Activated T-cell treated with anti-CD3 and anti-CD28 coated beads, Interleukin-2, amount 50 U/mL, for 24 hours (primary cell): ENCODE results near the gene TRIM4.

Source experiments
- DNase-seq: peaks from one replicate; pipeline ENCODE4 v3.0.0-alpha.2; 2020
- H3K27ac Mint-ChIP-seq: 2 replicates; pipeline ENCODE4 v1.8.0; 2020; ENCODE audit warnings: mild to moderate bottlenecking, mixed read lengths
- H3K27me3 Mint-ChIP-seq: 2 replicates; pipeline ENCODE4 v1.8.0; 2020; ENCODE audit warnings: mixed read lengths
- H3K36me3 Mint-ChIP-seq: 2 replicates; pipeline ENCODE4 v1.8.0; 2020; ENCODE audit warnings: low read depth, mixed read lengths
- H3K4me1 Mint-ChIP-seq: 2 replicates; pipeline ENCODE4 v1.8.0; 2020; ENCODE audit warnings: low read depth, mixed read lengths
- H3K4me3 Mint-ChIP-seq: 2 replicates; pipeline ENCODE4 v1.8.0; 2020; ENCODE audit warnings: mild to moderate bottlenecking, moderate library complexity, mixed read lengths
- H3K9me3 Mint-ChIP-seq: 2 replicates; pipeline ENCODE4 v1.8.0; 2020; ENCODE audit warnings: mixed read lengths

The TRIM4 gene

DNA sequence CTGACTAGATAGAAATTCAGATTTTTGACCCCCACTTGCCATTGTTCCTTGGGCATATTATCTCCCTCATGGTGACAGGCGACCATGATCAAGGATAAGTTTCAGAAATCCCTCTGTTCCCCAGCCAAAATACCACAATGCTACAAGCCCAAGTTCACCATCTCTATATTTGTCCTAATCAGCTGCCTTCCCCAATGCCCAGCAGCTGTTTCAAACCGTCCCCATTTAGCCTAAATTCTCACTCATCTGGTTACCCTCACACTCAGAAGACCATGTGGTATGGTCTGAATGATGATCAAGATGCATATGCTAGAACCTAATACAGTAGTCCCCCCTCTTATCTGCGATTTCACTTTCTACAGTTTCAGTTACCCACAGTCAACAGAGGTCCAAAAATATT is 11.0 kb upstream of the TRIM4 start:
- no peak overlapping the region for H3K27ac Mint-ChIP-seq
- H3K9me3 Mint-ChIP-seq: no peaks in the 10 kb centered on the region
- no peak overlapping the region for H3K4me3 Mint-ChIP-seq
- peaks cover 18% of the 10 kb centered on the region for H3K27me3 Mint-ChIP-seq
- H3K36me3 Mint-ChIP-seq: no peaks in the 10 kb centered on the region
- peaks cover 33% of the 10 kb centered on the region for H3K4me1 Mint-ChIP-seq
- DNase-seq: no peak

DNA sequence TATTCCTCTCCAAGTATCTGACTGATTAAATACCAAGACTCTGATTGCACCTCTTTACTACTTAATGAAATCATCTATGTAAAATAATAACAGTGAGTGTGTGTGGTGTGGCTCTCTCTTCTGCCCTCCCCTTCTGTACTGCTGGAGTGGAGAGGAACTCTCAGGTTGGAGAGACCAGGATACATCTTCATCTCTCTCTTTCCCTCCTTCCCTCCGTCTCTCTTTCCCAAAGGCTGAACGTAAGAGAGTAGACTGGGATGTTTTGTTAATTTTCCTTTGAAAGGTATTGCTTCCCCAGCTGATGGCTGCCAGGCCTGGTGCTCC is 10.4 kb upstream of the TRIM4 start:
- Mint-ChIP-seq H3K27ac (peak overlapping the region; percentile 70), H3K4me3 (peak overlapping the region; percentile 74), H3K36me3 (no peaks in the 10 kb centered on the region), H3K27me3 (peaks cover 16% of the 10 kb centered on the region), H3K4me1 (peaks cover 26% of the 10 kb centered on the region), H3K9me3 (no peaks in the 10 kb centered on the region)
- no peak for DNase-seq

DNA sequence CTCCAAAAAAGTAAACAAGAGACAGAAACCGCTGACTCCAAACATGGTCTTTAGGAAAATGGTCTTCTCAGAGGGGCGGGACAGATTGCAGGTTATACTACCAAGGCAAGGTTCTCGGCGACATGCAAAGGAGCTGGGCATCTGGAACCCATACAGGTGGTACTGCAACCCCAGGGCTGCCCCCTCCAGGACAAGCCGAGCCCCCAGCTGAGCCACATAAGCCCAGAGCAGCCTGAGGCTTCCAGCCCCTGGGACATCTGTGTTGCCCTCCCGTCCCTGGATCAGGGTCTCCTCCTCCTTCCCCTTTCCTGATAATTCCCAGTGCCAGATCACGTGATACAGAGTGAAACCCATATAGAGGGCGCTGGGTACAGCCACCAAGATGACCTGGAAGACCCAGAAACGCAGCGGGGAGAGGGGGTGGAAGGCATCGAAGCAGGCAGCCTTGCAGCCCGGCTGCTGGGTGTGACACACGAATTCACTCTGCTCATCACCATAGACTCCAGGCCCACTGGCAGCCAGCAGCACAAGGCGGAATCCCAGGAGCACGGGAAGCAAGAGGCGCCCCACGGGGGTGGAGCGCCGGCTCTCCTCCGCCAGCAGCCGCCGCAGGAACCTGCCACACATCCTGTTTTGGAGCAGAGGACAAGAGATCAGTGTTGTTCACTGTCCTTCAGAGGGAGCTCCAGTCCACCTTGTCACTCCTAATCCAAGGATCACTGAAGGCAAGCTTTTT is 9.8 kb upstream of the TRIM4 start, which contains the start of gene GJC3:
Gene GJC3 (minus strand): TSS at position 627 of the 736 bp plus-strand sequence. CDS start 0 bp downstream, at position 627.
- DNase-seq: peak; percentile 57
- Mint-ChIP-seq H3K4me1 (peaks cover 24% of the 10 kb centered on the region), H3K36me3 (no peaks in the 10 kb centered on the region), H3K27me3 (peaks cover 16% of the 10 kb centered on the region), H3K4me3 (peak within 1 kb of the TSS; percentile 74), H3K27ac (peak within 1 kb of the TSS; percentile 70), H3K9me3 (no peaks in the 10 kb centered on the region)

DNA sequence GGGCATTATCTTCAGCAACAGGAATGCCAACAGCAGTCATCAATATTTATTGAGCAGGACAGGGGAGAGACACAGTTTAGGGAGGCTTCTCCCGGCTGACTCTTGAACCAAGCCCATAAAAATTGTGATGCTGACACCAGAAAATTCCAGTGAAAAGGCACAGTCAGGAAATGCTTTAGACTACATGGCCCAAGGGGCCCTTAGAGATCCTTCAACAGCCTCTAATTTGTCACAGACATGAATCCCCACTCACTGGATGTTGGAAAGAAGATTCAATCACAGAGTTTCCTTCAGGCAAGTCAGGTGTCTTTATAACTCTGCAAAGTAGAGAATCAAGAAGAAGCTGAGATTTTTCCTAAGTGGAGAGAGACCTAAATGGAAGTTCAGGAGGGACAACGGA is 8.9 kb upstream of the TRIM4 start:
- Mint-ChIP-seq H3K4me3 (no peak overlapping the region), H3K36me3 (no peaks in the 10 kb centered on the region), H3K27ac (no peak overlapping the region), H3K27me3 (peaks cover 16% of the 10 kb centered on the region), H3K9me3 (no peaks in the 10 kb centered on the region), H3K4me1 (peaks cover 24% of the 10 kb centered on the region)
- no peak for DNase-seq

DNA sequence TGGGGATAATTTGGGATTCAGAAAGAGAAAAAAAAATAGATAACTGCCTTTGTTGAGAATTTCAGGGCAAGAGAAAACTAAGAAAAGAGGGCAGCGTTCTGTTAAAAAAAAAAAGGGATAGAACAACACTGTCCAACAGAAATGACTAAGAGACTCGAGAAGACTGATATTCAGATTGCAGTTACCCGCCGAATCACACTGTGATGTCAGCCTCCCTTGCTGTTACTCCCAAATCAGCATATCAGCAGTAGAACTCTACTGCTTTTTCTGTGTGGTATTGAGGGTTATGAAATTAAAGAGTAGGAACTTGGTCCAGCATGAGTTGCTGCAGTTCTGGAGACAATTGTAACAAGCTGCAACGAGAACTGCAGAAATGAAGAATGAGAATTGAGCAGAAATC is 8.2 kb upstream of the TRIM4 start:
- DNase-seq: no peak
- H3K36me3 Mint-ChIP-seq: no peaks in the 10 kb centered on the region
- no peaks in the 10 kb centered on the region for H3K9me3 Mint-ChIP-seq
- H3K27ac Mint-ChIP-seq: no peak overlapping the region
- no peak overlapping the region for H3K4me3 Mint-ChIP-seq
- H3K4me1 Mint-ChIP-seq: peaks cover 24% of the 10 kb centered on the region
- peaks cover 16% of the 10 kb centered on the region for H3K27me3 Mint-ChIP-seq

DNA sequence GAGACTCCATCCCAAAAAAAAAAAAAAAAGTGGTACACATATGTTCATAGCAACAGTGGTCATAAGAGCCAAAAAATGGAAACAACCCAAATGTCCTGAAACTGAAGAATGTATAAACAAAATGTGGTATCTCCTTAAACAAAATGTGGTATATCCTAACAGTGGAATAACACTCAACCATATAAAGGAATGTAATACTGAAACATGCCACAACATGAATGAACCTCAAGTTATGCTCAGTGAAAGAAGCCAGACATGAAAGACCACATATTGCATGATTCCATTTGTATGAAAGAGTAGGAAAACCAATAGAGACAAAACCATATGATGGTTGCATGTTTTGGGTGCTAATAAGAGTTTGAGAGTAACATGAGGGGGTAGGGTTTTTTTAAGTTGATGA is 7.0 kb upstream of the TRIM4 start:
- Mint-ChIP-seq H3K4me3 (no peak overlapping the region), H3K27ac (no peak overlapping the region), H3K36me3 (peaks cover 9% of the 10 kb centered on the region), H3K27me3 (peaks cover 16% of the 10 kb centered on the region), H3K4me1 (peaks cover 24% of the 10 kb centered on the region), H3K9me3 (no peaks in the 10 kb centered on the region)
- DNase-seq: no peak

DNA sequence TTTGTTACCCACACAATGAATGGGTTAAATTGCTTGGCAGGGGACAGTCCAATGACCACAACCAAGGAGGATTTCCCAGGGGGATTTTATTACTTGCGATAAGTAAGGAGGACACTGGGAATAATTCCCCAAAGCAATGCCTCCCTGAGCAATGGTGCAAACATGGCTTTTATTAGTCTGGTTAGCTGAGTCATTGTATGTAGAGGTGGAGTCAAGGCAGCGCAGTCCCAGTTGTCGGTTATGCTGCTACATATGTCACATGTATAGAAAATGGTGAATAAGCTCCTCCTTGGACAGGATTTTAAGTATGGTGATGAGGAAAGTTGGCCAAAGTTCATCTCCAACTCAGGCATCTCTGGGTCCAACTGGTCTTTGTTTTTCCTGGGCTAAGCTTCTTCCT is 3.9 kb upstream of the TRIM4 start:
- Mint-ChIP-seq H3K4me1 (peaks cover 15% of the 10 kb centered on the region), H3K36me3 (peaks cover 27% of the 10 kb centered on the region)

DNA sequence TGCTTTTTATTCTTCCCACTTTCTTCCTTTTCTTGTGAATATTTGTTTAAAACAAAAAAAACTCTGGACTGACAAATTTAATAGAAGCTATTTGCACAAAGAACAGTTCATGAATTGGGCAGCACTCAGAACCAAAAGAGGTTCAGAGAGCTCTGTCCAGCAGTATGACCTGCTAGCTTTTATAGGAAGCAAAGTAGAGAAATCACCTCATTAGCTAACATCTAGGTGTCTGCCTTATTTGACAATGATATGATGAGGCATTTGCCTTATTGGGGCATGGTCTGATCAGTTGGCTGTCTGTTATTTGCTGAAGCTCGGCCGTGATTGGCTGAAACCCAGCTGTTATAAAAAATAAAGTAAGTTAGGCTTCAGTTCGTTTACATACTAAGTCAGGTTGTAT is 819 bp upstream of the TRIM4 start:
- peak overlapping the region; percentile 99 for H3K4me3 Mint-ChIP-seq
- no peaks in the 10 kb centered on the region for H3K9me3 Mint-ChIP-seq
- DNase-seq: no peak
- peaks cover 42% of the 10 kb centered on the region for H3K4me1 Mint-ChIP-seq
- peaks cover 55% of the 10 kb centered on the region for H3K36me3 Mint-ChIP-seq
- H3K27me3 Mint-ChIP-seq: no peaks in the 10 kb centered on the region
- peak overlapping the region; percentile 99 for H3K27ac Mint-ChIP-seq

More for the DNA sequence above, 3.9 kb upstream of the TRIM4 start:
- H3K4me3 Mint-ChIP-seq: no peak overlapping the region
- peaks cover 13% of the 10 kb centered on the region for H3K27me3 Mint-ChIP-seq
- DNase-seq: no peak
- no peaks in the 10 kb centered on the region for H3K9me3 Mint-ChIP-seq
- H3K27ac Mint-ChIP-seq: no peak overlapping the region

DNA sequence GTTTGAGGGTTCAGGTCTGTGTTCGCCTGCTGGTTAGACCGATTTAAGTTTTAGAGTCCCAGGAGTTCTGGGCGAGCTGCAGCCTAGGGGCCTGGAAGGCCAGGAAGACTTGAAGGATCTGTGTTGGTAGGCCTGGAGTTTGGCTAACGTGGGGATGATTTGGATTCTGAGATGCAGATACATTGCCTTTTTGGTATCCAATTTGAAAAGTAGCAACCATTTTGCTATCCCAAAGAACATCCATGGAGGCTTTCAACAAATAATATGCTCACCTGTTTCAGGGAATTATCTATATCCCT is 433 bp upstream of the TRIM4 start:
- Mint-ChIP-seq H3K4me1 (peaks cover 45% of the 10 kb centered on the region), H3K27ac (peak overlapping the region; percentile 99), H3K27me3 (no peaks in the 10 kb centered on the region), H3K9me3 (no peaks in the 10 kb centered on the region), H3K36me3 (peaks cover 58% of the 10 kb centered on the region), H3K4me3 (peak overlapping the region; percentile 99)
- DNase-seq: no peak

DNA sequence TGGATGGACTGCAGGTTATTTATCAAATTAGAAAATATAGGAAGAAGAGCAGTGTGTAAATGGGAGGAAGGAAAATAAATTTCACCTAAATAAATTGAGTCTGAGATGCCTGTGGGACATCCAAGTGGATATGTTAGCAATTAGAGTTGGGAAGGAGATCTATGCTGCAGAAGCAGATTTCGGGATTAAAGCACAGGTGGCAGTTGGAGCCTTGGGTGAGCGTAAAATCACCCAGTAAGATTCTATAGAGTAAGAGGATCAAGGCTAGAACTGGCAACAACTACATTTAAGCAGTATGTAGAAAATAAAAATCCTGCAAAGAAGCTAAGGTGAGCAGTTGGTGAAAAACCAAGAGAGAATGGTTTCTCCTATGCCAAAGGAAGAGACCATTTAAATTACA is 8.4 kb downstream of the TRIM4 start:
- Mint-ChIP-seq H3K36me3 (peaks cover 86% of the 10 kb centered on the region), H3K27ac (peak overlapping the region; percentile 45), H3K27me3 (no peaks in the 10 kb centered on the region), H3K4me1 (peaks cover 49% of the 10 kb centered on the region), H3K9me3 (no peaks in the 10 kb centered on the region), H3K4me3 (no peak overlapping the region)
- no peak for DNase-seq

DNA sequence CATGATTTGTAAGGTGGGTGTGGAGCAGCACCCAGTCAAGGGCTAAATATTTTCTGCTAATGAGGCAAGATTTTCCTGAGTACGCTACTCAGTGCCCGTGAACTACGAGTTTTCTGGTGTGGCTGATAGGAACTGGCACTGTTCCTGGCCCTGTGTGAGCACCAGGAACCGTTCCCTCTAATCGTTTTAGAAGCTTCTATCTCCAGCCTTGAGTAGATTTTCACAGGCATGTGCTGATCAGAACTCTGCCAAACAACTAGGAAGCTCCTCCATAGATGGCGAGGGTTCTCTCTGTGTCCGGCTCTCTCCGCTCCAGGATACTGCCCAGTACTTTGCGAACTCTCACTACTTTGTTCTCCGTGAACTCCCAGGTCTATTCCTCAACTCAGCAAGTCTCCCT is 17.7 kb downstream of the TRIM4 start:
- DNase-seq: no peak
- no peak overlapping the region for H3K4me3 Mint-ChIP-seq
- H3K27me3 Mint-ChIP-seq: no peaks in the 10 kb centered on the region
- no peaks in the 10 kb centered on the region for H3K9me3 Mint-ChIP-seq
- peak overlapping the region; percentile 35 for H3K27ac Mint-ChIP-seq
- H3K4me1 Mint-ChIP-seq: peaks cover 9% of the 10 kb centered on the region
- H3K36me3 Mint-ChIP-seq: peaks cover 86% of the 10 kb centered on the region

DNA sequence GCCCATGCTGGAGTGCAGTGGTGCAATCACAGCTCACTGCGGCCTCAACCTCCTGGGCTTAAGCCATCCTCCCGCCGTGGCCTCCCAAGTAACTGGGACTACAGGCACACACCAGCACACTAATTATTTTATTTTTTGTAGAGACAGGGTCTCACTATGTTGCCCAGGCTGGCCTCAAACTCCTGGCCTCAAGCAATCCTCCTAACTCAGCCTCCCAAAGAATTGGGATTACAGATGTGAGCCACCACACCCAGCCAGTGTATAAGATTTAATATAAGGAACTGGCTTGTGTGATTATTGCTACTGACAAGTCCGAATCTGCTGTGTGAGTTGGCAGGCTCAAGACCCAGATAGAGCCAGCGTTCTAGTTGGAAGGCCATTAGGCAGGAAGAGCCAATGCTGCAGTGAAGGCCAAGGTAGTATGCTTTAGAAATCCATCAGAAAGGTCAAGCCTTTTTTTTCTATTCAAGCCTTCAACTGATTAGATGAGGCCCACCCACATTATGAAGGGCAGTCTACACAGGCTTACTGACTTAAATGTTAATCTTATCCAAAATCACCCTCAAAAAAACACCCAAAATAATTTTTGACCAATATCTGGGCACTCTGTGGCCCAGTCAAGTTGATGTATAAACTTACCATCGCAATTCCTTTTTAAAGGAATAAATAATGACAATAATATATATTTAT is 19.4 kb downstream of the TRIM4 start:
- no peaks in the 10 kb centered on the region for H3K9me3 Mint-ChIP-seq
- peaks cover 70% of the 10 kb centered on the region for H3K36me3 Mint-ChIP-seq
- H3K27me3 Mint-ChIP-seq: no peaks in the 10 kb centered on the region
- H3K4me1 Mint-ChIP-seq: peaks cover 9% of the 10 kb centered on the region
- no peak overlapping the region for H3K27ac Mint-ChIP-seq
- H3K4me3 Mint-ChIP-seq: no peak overlapping the region
- DNase-seq: no peak

DNA sequence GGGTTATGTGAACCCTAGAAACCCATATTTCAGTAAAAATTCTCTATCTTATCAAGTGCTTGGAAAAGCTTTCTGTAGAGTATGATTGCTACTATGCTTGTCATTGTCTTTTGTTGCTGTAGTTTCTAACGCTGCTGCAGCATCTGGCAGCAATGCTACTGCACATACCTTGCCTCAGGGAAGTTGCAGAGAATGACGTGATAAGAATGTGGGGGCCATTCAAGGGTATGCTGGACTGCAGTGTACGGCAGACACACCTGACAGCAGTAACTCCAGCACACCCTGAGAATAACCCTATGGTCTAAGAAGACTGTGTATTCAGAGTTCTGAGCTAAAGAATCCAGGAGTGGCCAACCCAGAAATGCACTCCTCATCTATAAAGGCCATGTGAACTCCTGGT is 20.5 kb downstream of the TRIM4 start:
- peaks cover 12% of the 10 kb centered on the region for H3K4me1 Mint-ChIP-seq
- H3K27ac Mint-ChIP-seq: no peak overlapping the region
- DNase-seq: no peak
- H3K36me3 Mint-ChIP-seq: peaks cover 61% of the 10 kb centered on the region
- H3K9me3 Mint-ChIP-seq: no peaks in the 10 kb centered on the region
- H3K27me3 Mint-ChIP-seq: no peaks in the 10 kb centered on the region
- H3K4me3 Mint-ChIP-seq: no peak overlapping the region

DNA sequence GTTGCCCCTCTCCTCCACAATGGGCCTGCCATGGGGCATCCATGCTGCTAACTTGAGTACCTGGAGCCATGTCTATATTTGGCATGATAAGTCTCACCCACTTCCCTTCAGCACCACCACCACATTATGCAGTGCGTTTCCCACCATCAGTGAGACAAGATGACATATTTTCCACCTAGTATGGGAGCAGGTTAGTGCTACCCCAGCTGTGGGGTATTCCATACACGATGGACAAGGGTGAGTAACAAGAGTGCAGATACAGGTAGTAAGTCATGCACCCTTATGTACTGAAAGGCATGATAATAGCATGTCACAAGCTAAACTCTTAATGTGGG is 21.3 kb downstream of the TRIM4 start:
- H3K27me3 Mint-ChIP-seq: no peaks in the 10 kb centered on the region
- H3K4me1 Mint-ChIP-seq: peaks cover 12% of the 10 kb centered on the region
- H3K27ac Mint-ChIP-seq: peak overlapping the region; percentile 55
- DNase-seq: no peak
- H3K9me3 Mint-ChIP-seq: no peaks in the 10 kb centered on the region
- no peak overlapping the region for H3K4me3 Mint-ChIP-seq
- peaks cover 52% of the 10 kb centered on the region for H3K36me3 Mint-ChIP-seq

DNA sequence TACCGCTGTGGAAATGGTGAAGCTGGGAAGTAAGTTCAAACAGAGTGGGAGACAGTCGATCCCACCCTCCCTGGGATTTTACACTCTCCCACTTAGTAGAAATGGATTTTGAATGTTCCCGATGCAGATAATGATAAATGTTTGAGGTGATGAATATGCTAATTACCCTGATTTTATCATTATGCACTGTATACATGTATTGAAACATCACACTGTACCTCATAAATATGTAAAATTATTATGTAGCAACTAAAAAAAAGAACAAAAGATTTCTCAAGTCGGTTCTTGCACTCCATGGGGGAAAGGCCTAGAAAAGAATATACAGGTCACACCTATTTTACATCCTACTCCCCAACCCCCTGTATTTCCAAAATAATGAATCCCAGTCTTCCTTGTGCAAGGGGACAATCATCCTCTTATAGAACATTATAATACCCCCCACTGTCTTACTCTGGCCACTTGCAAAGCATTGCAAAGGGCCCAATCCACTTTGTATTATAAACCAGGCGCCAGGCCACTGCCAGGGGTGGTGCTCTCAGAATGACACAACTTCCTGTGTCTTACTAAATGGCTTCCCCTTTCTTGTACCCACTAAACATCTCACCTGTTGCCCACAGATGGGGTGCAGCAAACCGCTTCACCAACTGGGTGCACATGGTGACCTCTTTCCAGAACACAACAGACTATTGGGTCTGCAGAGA is 21.9 kb downstream of the TRIM4 start:
- Mint-ChIP-seq H3K27ac (peak overlapping the region; percentile 55), H3K9me3 (no peaks in the 10 kb centered on the region), H3K27me3 (no peaks in the 10 kb centered on the region), H3K36me3 (peaks cover 52% of the 10 kb centered on the region), H3K4me1 (peaks cover 12% of the 10 kb centered on the region), H3K4me3 (no peak overlapping the region)
- no peak for DNase-seq
